PC-3 (cell line): ENCODE data around the gene OR10J5. TPM values are rescaled to one million over a fixed set of nuclear protein-coding genes. Genes with fewer than 3 reads are reported as not detected.

ENCODE experiments used
- ATAC-seq: fragments of 200-7000 bp; cut with Tn5 transposase; 2 replicates; pipeline ENCODE4 v1.9.1; 2020; ENCODE audit warnings: mild to moderate bottlenecking, moderate library complexity
- BruUV-seq: library from RNA; stranded (reverse); fragments of 400-500 nt; replicated peaks from 2 replicates; lab custom pipeline; 2021; lab: Mats Ljungman, UMichigan
- CTCF ChIA-PET: fragments of 300-600 bp; sonication (Branson Sonifier 250); formaldehyde crosslinking; loops from one replicate; lab custom pipeline; 2022; ENCODE audit warnings: antibody characterized with exemption; lab: Charles Lee
- POLR2A ChIA-PET: fragments of 300-600 bp; sonication (Branson Sonifier 250); formaldehyde crosslinking; loops from one replicate; lab custom pipeline; 2022; ENCODE audit warnings: antibody characterized with exemption; ENCODE audit not compliant: unreplicated experiment; lab: Charles Lee
- DNase-seq: peaks from one replicate; pipeline ENCODE4 v3.0.0-alpha.2; 2015
- H2AFZ ChIP-seq: fragments of 300-600 bp; sonication (generic); 2 replicates; pipeline ENCODE4 v1.6.0; 2016; ENCODE audit warnings: antibody characterized with exemption, low read length
- H3F3A ChIP-seq: fragments of 300-600 bp; sonication (generic); one replicate; pipeline ENCODE4 v1.6.0; 2017; ENCODE audit warnings: antibody characterized with exemption, low read length, control low read depth, mild to moderate bottlenecking; ENCODE audit not compliant: unreplicated experiment
- H3K27ac ChIP-seq: fragments of 300-600 bp; sonication (generic); 2 replicates; pipeline ENCODE4 v1.5.1; 2016; ENCODE audit warnings: mild to moderate bottlenecking, low read length
- H3K27me3 ChIP-seq: fragments of 300-600 bp; sonication (generic); 2 replicates; pipeline ENCODE4 v1.6.1; 2016; ENCODE audit warnings: low read length, mixed read lengths
- H3K36me3 ChIP-seq: fragments of 300-600 bp; sonication (generic); 2 replicates; pipeline ENCODE4 v1.6.1; 2016; ENCODE audit warnings: low read depth, mixed run types, low read length, mixed read lengths
- H3K4me1 ChIP-seq: fragments of 300-600 bp; sonication (generic); 2 replicates; pipeline ENCODE4 v1.5.1; 2016; ENCODE audit warnings: low read length; ENCODE audit not compliant: insufficient read depth
- H3K4me2 ChIP-seq: fragments of 300-600 bp; sonication (generic); 2 replicates; pipeline ENCODE4 v1.6.0; 2016; ENCODE audit warnings: low read length
- H3K4me3 ChIP-seq: fragments of 300-600 bp; sonication (generic); 2 replicates; pipeline ENCODE4 v1.5.1; 2016; ENCODE audit warnings: mild to moderate bottlenecking, low read length, mixed read lengths
- H3K79me2 ChIP-seq: fragments of 300-600 bp; sonication (generic); 2 replicates; pipeline ENCODE4 v1.6.1; 2017; ENCODE audit warnings: low read length, mixed read lengths
- H3K9ac ChIP-seq: fragments of 300-600 bp; sonication (generic); 2 replicates; pipeline ENCODE4 v1.6.0; 2016; ENCODE audit warnings: mild to moderate bottlenecking, low read length
- H3K9me2 ChIP-seq: fragments of 300-600 bp; sonication (generic); replicated peaks from 2 replicates; pipeline ENCODE4 v1.6.1; 2016; ENCODE audit warnings: mixed run types, low read length, mixed read lengths
- H3K9me3 ChIP-seq: fragments of 300-600 bp; sonication (generic); 2 replicates; pipeline ENCODE4 v1.6.1; 2016; ENCODE audit warnings: low read length, mixed read lengths
- H4K20me1 ChIP-seq: fragments of 300-600 bp; sonication (generic); 2 replicates; pipeline ENCODE4 v1.6.1; 2016; ENCODE audit warnings: low read length, mixed read lengths
- EZH2 ChIP-seq: fragments of 300-600 bp; sonication (generic); IDR thresholded peaks from one replicate; pipeline ENCODE4 v1.6.1; 2017; ENCODE audit warnings: antibody characterized with exemption, mild to moderate bottlenecking, low read length; ENCODE audit not compliant: unreplicated experiment
- EZH2phosphoT487 ChIP-seq: fragments of 300-600 bp; sonication (generic); IDR thresholded peaks from 2 replicates; pipeline ENCODE4 v1.6.1; 2018; ENCODE audit warnings: mild to moderate bottlenecking, antibody characterized with exemption, low read length, borderline replicate concordance
- intact Hi-C: fragments of 100-400 bp; cut with micrococcal nuclease; formaldehyde crosslinking; loops from 2 replicates; pipeline ENCODE4 v1.9.0; 2023
- total RNA-seq: library from RNA; depleted of rRNA; stranded (reverse); fragments of >200 nt; gene quantifications from 2 replicates; pipeline ENCODE4 v1.2.3, GENCODE V29; 2014
- TF ChIP-seq, protein P1 (sequence below): fragments of 300-600 bp; sonication (generic); conservative IDR thresholded peaks from 2 replicates; pipeline ENCODE4 v1.5.1; 2017; ENCODE audit warnings: antibody characterized with exemption, low read depth, mild to moderate bottlenecking, low read length

OR10J5 gene
- total RNA-seq, 1 experiment from 2014 or later, result not detected

DNA sequence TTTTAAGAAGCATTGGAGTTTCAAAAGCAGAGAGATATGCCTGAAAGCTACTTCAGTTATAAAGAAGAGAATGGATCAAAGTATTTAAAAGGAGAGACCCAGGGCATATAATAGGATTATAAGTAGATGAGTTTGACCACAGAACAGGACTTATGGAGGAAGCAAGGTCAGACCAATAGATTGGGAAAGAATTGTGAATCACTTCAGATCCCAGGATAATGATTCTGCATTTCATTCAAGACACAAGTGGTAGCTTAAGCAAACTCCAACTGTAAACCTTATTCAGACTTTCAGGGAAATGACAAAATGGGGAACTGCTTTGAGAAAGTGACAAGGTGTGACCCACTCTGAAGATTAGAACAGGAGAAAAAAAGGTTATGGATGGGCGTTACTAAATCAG is 18.9 kb upstream of the OR10J5 start:
- no peak overlapping the region for H3K4me3 ChIP-seq
- TF ChIP-seq, protein P1, sequence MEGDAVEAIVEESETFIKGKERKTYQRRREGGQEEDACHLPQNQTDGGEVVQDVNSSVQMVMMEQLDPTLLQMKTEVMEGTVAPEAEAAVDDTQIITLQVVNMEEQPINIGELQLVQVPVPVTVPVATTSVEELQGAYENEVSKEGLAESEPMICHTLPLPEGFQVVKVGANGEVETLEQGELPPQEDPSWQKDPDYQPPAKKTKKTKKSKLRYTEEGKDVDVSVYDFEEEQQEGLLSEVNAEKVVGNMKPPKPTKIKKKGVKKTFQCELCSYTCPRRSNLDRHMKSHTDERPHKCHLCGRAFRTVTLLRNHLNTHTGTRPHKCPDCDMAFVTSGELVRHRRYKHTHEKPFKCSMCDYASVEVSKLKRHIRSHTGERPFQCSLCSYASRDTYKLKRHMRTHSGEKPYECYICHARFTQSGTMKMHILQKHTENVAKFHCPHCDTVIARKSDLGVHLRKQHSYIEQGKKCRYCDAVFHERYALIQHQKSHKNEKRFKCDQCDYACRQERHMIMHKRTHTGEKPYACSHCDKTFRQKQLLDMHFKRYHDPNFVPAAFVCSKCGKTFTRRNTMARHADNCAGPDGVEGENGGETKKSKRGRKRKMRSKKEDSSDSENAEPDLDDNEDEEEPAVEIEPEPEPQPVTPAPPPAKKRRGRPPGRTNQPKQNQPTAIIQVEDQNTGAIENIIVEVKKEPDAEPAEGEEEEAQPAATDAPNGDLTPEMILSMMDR, result no peak
- no peak for TF ChIP-seq EZH2
- TF ChIP-seq EZH2phosphoT487, result no peak
- no peaks in the 10 kb centered on the region for H3K4me1 ChIP-seq
- peaks cover 5% of the 10 kb centered on the region; the same call in 1 of the 2 replicates for H3K27me3 ChIP-seq
- DNase-seq (no peak), ATAC-seq (no peak)
- no peak overlapping the region for H3K4me2 ChIP-seq
- H3F3A ChIP-seq, result no peaks in the 10 kb centered on the region
- H4K20me1 ChIP-seq, result no peaks in the 10 kb centered on the region
- ChIA-PET POLR2A (no interaction called here), CTCF (no interaction called here)
- H3K9me2 ChIP-seq, result no peaks in the 10 kb centered on the region
- BruUV-seq, result no TSS peak
- H3K9me3 ChIP-seq, result no peaks in the 10 kb centered on the region
- H3K9ac ChIP-seq, result no peak overlapping the region
- no peaks in the 10 kb centered on the region for H3K36me3 ChIP-seq
- intact Hi-C loops, result no loop called here
- H2AFZ ChIP-seq, result no peak overlapping the region
- H3K79me2 ChIP-seq, result no peaks in the 10 kb centered on the region
- H3K27ac ChIP-seq, result no peak overlapping the region

DNA sequence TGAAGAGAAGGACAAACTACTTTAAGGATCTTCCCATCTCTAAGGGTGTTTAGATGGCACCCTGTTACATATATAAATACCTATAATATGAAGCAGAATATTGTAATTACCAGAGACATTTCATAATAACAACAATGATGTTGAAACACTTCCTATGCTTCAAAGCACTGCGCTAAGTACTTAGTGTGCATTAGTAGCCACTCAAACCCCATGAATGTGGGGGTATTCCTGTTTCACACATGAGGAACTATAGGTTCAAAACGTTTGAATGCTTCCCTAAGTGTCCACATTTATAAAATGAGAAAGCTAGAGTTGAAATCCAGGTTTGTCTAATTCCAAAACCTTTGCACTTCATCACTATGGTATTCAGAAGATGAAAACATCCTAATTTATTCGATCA is 18.5 kb upstream of the OR10J5 start:
- ATAC-seq (no peak), DNase-seq (no peak)
- Histone ChIP-seq H4K20me1 (no peaks in the 10 kb centered on the region), H3K27ac (no peak overlapping the region), H3K4me3 (no peak overlapping the region), H3K36me3 (no peaks in the 10 kb centered on the region), H3K4me2 (no peak overlapping the region), H3F3A (no peaks in the 10 kb centered on the region), H3K79me2 (no peaks in the 10 kb centered on the region), H3K27me3 (peaks cover 5% of the 10 kb centered on the region; the same call in 1 of the 2 replicates), H3K9ac (no peak overlapping the region), H2AFZ (no peak overlapping the region), H3K9me2 (no peaks in the 10 kb centered on the region), H3K9me3 (no peaks in the 10 kb centered on the region), H3K4me1 (no peaks in the 10 kb centered on the region)
- TF ChIP-seq, protein P1, result no peak
- TF ChIP-seq EZH2, result no peak
- no peak for TF ChIP-seq EZH2phosphoT487
- CTCF ChIA-PET, result no interaction called here
- POLR2A ChIA-PET, result no interaction called here
- no TSS peak for BruUV-seq
- intact Hi-C loops, result no loop called here

DNA sequence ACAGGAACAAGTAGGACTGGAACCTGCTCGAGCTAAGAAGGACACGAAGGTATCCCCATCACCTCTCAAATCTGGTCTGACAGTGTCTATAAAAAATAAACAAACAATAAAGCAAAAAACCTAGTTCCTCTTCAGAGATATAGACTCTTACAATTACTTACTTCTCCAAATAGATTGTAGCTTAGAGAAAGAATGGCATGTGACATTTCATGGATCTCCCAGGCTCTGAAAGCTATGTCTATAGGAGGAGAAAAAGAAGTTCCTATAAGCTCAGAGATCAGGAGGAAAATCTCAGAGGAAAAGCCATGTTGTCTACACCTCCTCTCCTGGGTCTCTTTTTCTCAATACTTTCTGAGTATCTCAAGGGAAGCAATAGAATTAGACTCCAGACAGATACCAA is 12.3 kb upstream of the OR10J5 start:
- no peak overlapping the region for H3K4me3 ChIP-seq
- H3K27me3 ChIP-seq, result no peaks in the 10 kb centered on the region
- H3K9me3 ChIP-seq, result no peaks in the 10 kb centered on the region
- TF ChIP-seq, protein P1, result no peak
- TF ChIP-seq EZH2phosphoT487, result no peak
- no peak for TF ChIP-seq EZH2
- H3K9ac ChIP-seq, result no peak overlapping the region
- H3F3A ChIP-seq, result no peaks in the 10 kb centered on the region
- ATAC-seq, result no peak
- ChIA-PET CTCF (no interaction called here), POLR2A (no interaction called here)
- no peak for DNase-seq
- intact Hi-C loops, result no loop called here
- no TSS peak for BruUV-seq
- no peak overlapping the region for H2AFZ ChIP-seq
- H4K20me1 ChIP-seq, result no peaks in the 10 kb centered on the region
- H3K27ac ChIP-seq, result no peak overlapping the region
- no peaks in the 10 kb centered on the region for H3K4me1 ChIP-seq
- no peaks in the 10 kb centered on the region for H3K79me2 ChIP-seq
- H3K36me3 ChIP-seq, result no peaks in the 10 kb centered on the region
- no peak overlapping the region for H3K4me2 ChIP-seq
- no peaks in the 10 kb centered on the region for H3K9me2 ChIP-seq
